Panc1 (cell line): ENCODE results near the gene HK1. TPM values are rescaled to one million over a fixed set of nuclear protein-coding genes. Genes with fewer than 3 reads are reported as not detected.

Experiments used
- ATAC-seq: fragments of 200-7000 bp; cut with Tn5 transposase; 2 replicates; pipeline ENCODE4 v1.9.1; 2020; ENCODE audit warnings: mild to moderate bottlenecking, moderate library complexity
- BruUV-seq: library from RNA; stranded (reverse); fragments of 400-500 nt; replicated peaks from 2 replicates; lab custom pipeline; 2021; lab: Mats Ljungman, UMichigan
- CTCF ChIA-PET: fragments of 300-600 bp; sonication (Branson Sonifier 250); formaldehyde crosslinking; loops from one replicate; lab custom pipeline; 2022; ENCODE audit warnings: antibody characterized with exemption; lab: Charles Lee
- POLR2A ChIA-PET: fragments of 300-600 bp; sonication (Branson Sonifier 250); formaldehyde crosslinking; loops from one replicate; lab custom pipeline; 2022; ENCODE audit warnings: antibody characterized with exemption; lab: Charles Lee
- DNase-seq: peaks from one replicate; pipeline ENCODE4 v3.0.0-alpha.2; 2010; ENCODE audit warnings: low read depth, low spot score
- H3K27ac ChIP-seq: 2 replicates; pipeline ENCODE4 v1.5.1; 2011; ENCODE audit warnings: mild to moderate bottlenecking, low read length, inconsistent platforms
- H3K27me3 ChIP-seq: fragments of 200-500 bp; sonication (Bioruptor generic); 2 replicates; pipeline ENCODE4 v1.6.0; 2014; ENCODE audit warnings: low read length, inconsistent platforms; ENCODE audit not compliant: control insufficient read depth, insufficient read depth
- H3K36me3 ChIP-seq: fragments of 200-500 bp; sonication (Bioruptor generic); 2 replicates; pipeline ENCODE4 v1.5.1; 2014; ENCODE audit warnings: inconsistent platforms, mild to moderate bottlenecking, low read length, moderate library complexity; ENCODE audit not compliant: control insufficient read depth, insufficient read depth
- H3K4me1 ChIP-seq: 2 replicates; pipeline ENCODE4 v1.5.1; 2011; ENCODE audit warnings: inconsistent platforms, mild to moderate bottlenecking, low read length, moderate library complexity; ENCODE audit not compliant: control insufficient read depth, insufficient read depth
- H3K4me3 ChIP-seq, 2 experiments: 2 replicates each; pipeline ENCODE4 v1.5.1; 2011 to 2012; ENCODE audit warnings: low read depth in 2 of 2, low read length in 2 of 2, mild to moderate bottlenecking in 2 of 2, inconsistent platforms in 1 of 2, moderate library complexity in 1 of 2
- H3K9me3 ChIP-seq: fragments of 200-500 bp; sonication (Bioruptor generic); 2 replicates; pipeline ENCODE4 v1.5.1; 2014; ENCODE audit warnings: low read depth, mild to moderate bottlenecking, inconsistent platforms, low read length, moderate library complexity; ENCODE audit not compliant: control insufficient read depth, insufficient read depth
- CTCF ChIP-seq: fragments of 450-650 bp; IDR thresholded peaks from 2 replicates; pipeline ENCODE4 v1.5.1; 2017; ENCODE audit warnings: mild to moderate bottlenecking
- POLR2AphosphoS5 ChIP-seq: IDR thresholded peaks from 2 replicates; pipeline ENCODE4 v1.6.1; 2012; ENCODE audit warnings: mild to moderate bottlenecking, low read depth, low read length, moderate library complexity
- REST ChIP-seq, 2 experiments: IDR thresholded peaks; 2 replicates each; pipeline ENCODE4 v1.6.1; 2011 to 2012; ENCODE audit warnings: low read depth in 2 of 2, control low read depth in 1 of 2, low read length in 1 of 2, mild to moderate bottlenecking in 1 of 2, moderate library complexity in 1 of 2; ENCODE audit not compliant: insufficient read depth in 1 of 2
- SIN3A ChIP-seq: IDR thresholded peaks from 2 replicates; pipeline ENCODE4 v1.6.1; 2012; ENCODE audit warnings: low read depth, mild to moderate bottlenecking, low read length, moderate library complexity, borderline replicate concordance; ENCODE audit not compliant: insufficient read depth
- TCF7L2 ChIP-seq: IDR thresholded peaks from 2 replicates; pipeline ENCODE4 v1.6.1; 2011; ENCODE audit warnings: mild to moderate bottlenecking, low read depth, low read length, inconsistent platforms
- in situ Hi-C: cut with HindIII; loops from 2 replicates; pipeline ENCODE4 v1.10.0; 2016; ENCODE audit warnings: low sequenced_read_pairs, low pct_unique_long_range_greater_than_20kb
- intact Hi-C: fragments of 100-400 bp; cut with micrococcal nuclease; formaldehyde crosslinking; loops from one replicate; pipeline ENCODE4 v1.10.0; 2022; ENCODE audit not compliant: unreplicated experiment
- total RNA-seq: library from RNA; stranded (reverse); gene quantifications from one replicate; pipeline ENCODE4 v1.2.1, GENCODE V29; 2021; ENCODE audit not compliant: unreplicated experiment

Gene HK1
- total RNA-seq, 1 experiment from 2014 or later = 74.4 TPM

GRCh38 chr10:69318867-69319727, 40.8 kb downstream of the HK1 start:
- in situ Hi-C loops (no loop called here), intact Hi-C loops (no loop called here)
- no peak for DNase-seq
- Histone ChIP-seq H3K9me3 (no peaks in the 10 kb centered on the region), H3K27me3 (no peaks in the 10 kb centered on the region), H3K4me3 (peak overlapping the region; percentile 95 to 97), H3K36me3 (peaks cover 2% of the 10 kb centered on the region; the same call in 1 of the 2 replicates), H3K4me1 (peaks cover 40% of the 10 kb centered on the region), H3K27ac (peak overlapping the region; percentile 81)
- no TSS peak for BruUV-seq
- ChIA-PET POLR2A (interaction anchor here (0.5 to 0.6 kb wide), 3 partner anchors 38 to 343 kb away, joined by 3 to 6 read pairs (median 3); no protein-coding TSS in a partner anchor), CTCF (interaction anchor here (0.6 kb wide), 1 partner anchor 79 kb away, joined by 3 read pairs; no protein-coding TSS in a partner anchor)
- TF ChIP-seq SIN3A = no peak; the same call in 1 of the 2 replicates
- TF ChIP-seq CTCF = no peak
- TF ChIP-seq REST (IDR thresholded peaks at IDR 0.05; ENCODE audit: insufficient read depth in 1 of 2, low read depth in 2 of 2, low read length in 1 of 2) = no peak
- no peak; the same call in 1 of the 2 replicates for TF ChIP-seq POLR2AphosphoS5
- TF ChIP-seq TCF7L2 = no peak
- peak; percentile 48 for ATAC-seq

- intact Hi-C loops = no loop called here
- in situ Hi-C loops = no loop called here
- Histone ChIP-seq H3K36me3 (peaks cover 2% of the 10 kb centered on the region; the same call in 1 of the 2 replicates), H3K9me3 (no peaks in the 10 kb centered on the region), H3K4me3 (peak overlapping the region; percentile 95 to 97), H3K27ac (peak overlapping the region; percentile 81), H3K4me1 (peaks cover 47% of the 10 kb centered on the region), H3K27me3 (no peaks in the 10 kb centered on the region)
- DNase-seq (no peak), ATAC-seq (no peak)
- TSS peak; percentile 63 for BruUV-seq
- TF ChIP-seq REST (IDR thresholded peaks at IDR 0.05; ENCODE audit: insufficient read depth in 1 of 2, low read depth in 2 of 2, low read length in 1 of 2) (no peak), POLR2AphosphoS5 (no peak), TCF7L2 (no peak), CTCF (no peak), SIN3A (no peak)
- POLR2A ChIA-PET = no interaction called here
- CTCF ChIA-PET = no interaction called here
These were observed 41.6 kb downstream of the HK1 start for GRCh38 chr10:69319841-69320316.
